Thoracic aorta (tissue), 2 donors: Measurements from ENCODE around the gene TNFSF8. TPM values are rescaled to one million over a fixed set of nuclear protein-coding genes. Genes with fewer than 3 reads are reported as not detected.

Source experiments
- ATAC-seq: fragments of 150-250 bp; one replicate; pipeline ENCODE4 v1.8.0; 2017; ENCODE audit warnings: low read depth; ENCODE audit not compliant: insufficient number of reproducible peaks, low FRiP score
- DNase-seq: peaks from one replicate; pipeline ENCODE4 v3.0.0-alpha.2; 2020; ENCODE audit warnings: low spot score
- H3K27ac ChIP-seq, 2 donors: fragments of 200-600 bp; sonication (generic); 1 replicate in 1 of 2; 2 replicates in 1 of 2; pipeline ENCODE4 v1.5.1; 2016; ENCODE audit warnings: mild to moderate bottlenecking in 2 of 2, moderate library complexity in 2 of 2
- H3K27me3 ChIP-seq: fragments of 200-600 bp; sonication (generic); replicated peaks from 2 replicates; pipeline ENCODE4 v1.6.0; 2016; ENCODE audit warnings: mild to moderate bottlenecking; ENCODE audit not compliant: insufficient read depth
- H3K36me3 ChIP-seq: fragments of 200-600 bp; sonication (generic); one replicate; pipeline ENCODE4 v1.5.1; 2016
- H3K4me1 ChIP-seq, 2 donors: fragments of 200-600 bp; sonication (generic); 1 replicate in 1 of 2; 2 replicates in 1 of 2; pipeline versions ENCODE4 v1.5.1 to v1.6.0; 2016; ENCODE audit warnings: low read depth in 2 of 2, mild to moderate bottlenecking in 1 of 2; ENCODE audit not compliant: control insufficient read depth in 1 of 2
- H3K4me3 ChIP-seq: fragments of 200-600 bp; sonication (generic); 2 replicates; pipeline ENCODE4 v1.5.1; 2016; ENCODE audit warnings: mild to moderate bottlenecking
- H3K9me3 ChIP-seq: fragments of 200-600 bp; sonication (generic); 2 replicates; pipeline ENCODE4 v1.5.1; 2016
- CTCF ChIP-seq: fragments of 200-600 bp; sonication (generic); IDR thresholded peaks from one replicate; pipeline ENCODE4 v1.5.1; 2019; ENCODE audit warnings: antibody characterized with exemption
- total RNA-seq, 2 donors: library from RNA; depleted of rRNA; stranded (reverse); fragments of >200 nt; gene quantifications; one replicate each; pipeline versions ENCODE4 v1.1.0 to v1.2.3, GENCODE V29; 2016

The TNFSF8 gene
- total RNA-seq, 2 donors from 2014 or later = 4.1 to 5.8 TPM

- Histone ChIP-seq H3K36me3 (no peaks in the 10 kb centered on the region), H3K27me3 (no peaks in the 10 kb centered on the region), H3K4me3 (no peak overlapping the region), H3K4me1 (no peaks in the 10 kb centered on the region), H3K9me3 (no peaks in the 10 kb centered on the region), H3K27ac (no peak overlapping the region)
- TF ChIP-seq CTCF = no peak
- ATAC-seq (no peak), DNase-seq (no peak)
Observed at GRCh38 chr9:114883709-114884108, 46.7 kb downstream of the TNFSF8 start.

- Histone ChIP-seq H3K27ac (no peak overlapping the region), H3K4me3 (no peak overlapping the region), H3K4me1 (no peaks in the 10 kb centered on the region), H3K27me3 (no peaks in the 10 kb centered on the region), H3K36me3 (no peaks in the 10 kb centered on the region), H3K9me3 (no peaks in the 10 kb centered on the region)
- TF ChIP-seq CTCF = no peak
- no peak for ATAC-seq
- DNase-seq = no peak
Observed at GRCh38 chr9:114880291-114880745, 50.1 kb downstream of the TNFSF8 start.

DNA sequence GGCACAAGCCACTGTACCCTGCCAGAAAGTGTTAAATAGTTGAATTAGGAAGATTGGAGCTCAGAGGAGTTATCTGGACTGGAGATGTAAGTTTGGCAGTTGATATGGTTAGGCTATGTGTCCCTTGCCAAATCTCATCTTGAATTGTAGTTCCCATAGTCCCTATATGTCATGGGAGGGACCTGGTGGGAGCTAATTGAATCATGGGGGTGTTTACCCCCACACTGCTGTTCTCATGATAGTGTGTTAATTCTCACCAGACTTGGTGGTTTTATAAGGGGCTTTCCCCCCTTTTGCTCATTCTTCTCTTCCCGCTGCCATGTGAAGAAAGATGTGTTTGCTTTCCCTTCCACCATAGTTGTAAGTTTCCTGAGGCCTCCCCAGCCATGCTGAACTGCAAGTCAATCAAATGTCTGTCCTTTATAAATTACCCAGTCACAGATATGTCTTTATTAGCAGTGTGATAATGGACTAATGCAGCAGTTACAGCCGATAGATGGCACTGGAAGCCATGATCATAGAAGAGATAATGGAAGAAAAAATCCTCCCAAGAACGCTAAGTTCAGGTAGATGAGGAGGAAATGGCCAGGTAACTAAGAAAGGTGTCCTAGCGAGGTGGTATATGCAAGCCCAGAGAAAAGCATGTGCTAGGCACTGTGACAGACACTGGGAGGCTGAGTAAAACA is 51.4 kb downstream of the TNFSF8 start:
- no peak for DNase-seq
- no peak for TF ChIP-seq CTCF

GRCh38 chr9:114869845-114870244 is 60.5 kb downstream of the TNFSF8 start:
- H3K4me3 ChIP-seq = no peak overlapping the region
- no peaks in the 10 kb centered on the region for H3K9me3 ChIP-seq
- no peak for TF ChIP-seq CTCF
- no peak overlapping the region for H3K27ac ChIP-seq
- H3K4me1 ChIP-seq = no peaks in the 10 kb centered on the region
- ATAC-seq (no peak), DNase-seq (no peak)
- H3K27me3 ChIP-seq = no peaks in the 10 kb centered on the region
- H3K36me3 ChIP-seq = no peaks in the 10 kb centered on the region

More for the DNA sequence above, 51.4 kb downstream of the TNFSF8 start:
- H3K27me3 ChIP-seq = no peaks in the 10 kb centered on the region
- H3K9me3 ChIP-seq = no peaks in the 10 kb centered on the region
- no peaks in the 10 kb centered on the region for H3K4me1 ChIP-seq
- no peaks in the 10 kb centered on the region for H3K36me3 ChIP-seq
- H3K4me3 ChIP-seq = no peak overlapping the region
- ATAC-seq = no peak
- H3K27ac ChIP-seq = no peak overlapping the region

- no peaks in the 10 kb centered on the region for H3K27me3 ChIP-seq
- DNase-seq (no peak), ATAC-seq (no peak)
- no peak for TF ChIP-seq CTCF
- no peak overlapping the region for H3K27ac ChIP-seq
- H3K9me3 ChIP-seq = no peaks in the 10 kb centered on the region
- H3K4me3 ChIP-seq = no peak overlapping the region
- no peaks in the 10 kb centered on the region for H3K36me3 ChIP-seq
- H3K4me1 ChIP-seq = no peaks in the 10 kb centered on the region
Observed at GRCh38 chr9:114869378-114869777, 61.0 kb downstream of the TNFSF8 start.
